OCI-LY7 (cell line): Measurements from ENCODE around the gene WT1.

Experiments
- CTCF ChIP-seq: fragments of 200-600 bp; sonication (generic); conservative IDR thresholded peaks from 2 replicates; pipeline ENCODE4 v1.5.1; 2014; ENCODE audit warnings: mild to moderate bottlenecking, antibody characterized with exemption, low read length, moderate library complexity, mixed read lengths
- EZH2phosphoT487 ChIP-seq: fragments of 200-600 bp; sonication (generic); IDR thresholded peaks from 2 replicates; pipeline ENCODE4 v1.6.1; 2018; ENCODE audit warnings: low read depth, borderline replicate concordance, mild to moderate bottlenecking, mixed run types, antibody characterized with exemption, low read length, moderate library complexity, mixed read lengths

- TF ChIP-seq CTCF (no peak), EZH2phosphoT487 (no peak)
These were observed 44.6 kb downstream of the WT1 start for GRCh38 chr11:32390712-32391111.
